Ramos (cell line): ENCODE measurements around the gene UST.
"Not testable (repeated sequence)": the region's sequence is repeated elsewhere in the genome, so short reads cannot be mapped to it uniquely, and the experiment has no call there.

ENCODE experiments used
- in situ Hi-C: fragments of 300-500 bp; cut with MboI; formaldehyde crosslinking; loops from one replicate; pipeline ENCODE4 v1.14.3; 2022; ENCODE audit warnings: low sequenced_read_pairs; ENCODE audit not compliant: unreplicated experiment

The UST gene

GRCh38 chr6:148764259-148765020 is 17.6 kb downstream of the UST start:
- in situ Hi-C loops = not testable (repeated sequence)

- in situ Hi-C loops = no loop called here
These were observed 19.3 kb downstream of the UST start for GRCh38 chr6:148765898-148766808.

GRCh38 chr6:148768646-148769270 is 21.9 kb downstream of the UST start:
- in situ Hi-C loops = no loop called here

- in situ Hi-C loops = no loop called here
These were observed 22.6 kb downstream of the UST start for GRCh38 chr6:148769304-148769968.

GRCh38 chr6:148770408-148771211 is 23.8 kb downstream of the UST start:
- in situ Hi-C loops = no loop called here

GRCh38 chr6:148771212-148771601 is 24.4 kb downstream of the UST start:
- in situ Hi-C loops = no loop called here

- in situ Hi-C loops = no loop called here
These were observed 25.2 kb downstream of the UST start for GRCh38 chr6:148771896-148772554.

- in situ Hi-C loops = no loop called here
These were observed 28.3 kb downstream of the UST start for GRCh38 chr6:148775161-148775560.

- in situ Hi-C loops = no loop called here
These were observed 29.8 kb downstream of the UST start for GRCh38 chr6:148776321-148777308.

GRCh38 chr6:148779142-148779562 is 32.3 kb downstream of the UST start:
- in situ Hi-C loops = no loop called here

GRCh38 chr6:148780423-148780822 is 33.6 kb downstream of the UST start:
- in situ Hi-C loops = not testable (repeated sequence)

- in situ Hi-C loops = no loop called here
These were observed 34.1 kb downstream of the UST start for GRCh38 chr6:148780918-148781436.

- in situ Hi-C loops = no loop called here
These were observed 43.1 kb downstream of the UST start for GRCh38 chr6:148789948-148790347.

GRCh38 chr6:148790404-148790803 is 43.6 kb downstream of the UST start:
- in situ Hi-C loops = no loop called here

- in situ Hi-C loops = no loop called here
These were observed 44.0 kb downstream of the UST start for GRCh38 chr6:148790817-148791216.

GRCh38 chr6:148791372-148791771 is 44.5 kb downstream of the UST start:
- in situ Hi-C loops = no loop called here

GRCh38 chr6:148793721-148794120 is 46.9 kb downstream of the UST start:
- in situ Hi-C loops = no loop called here

- in situ Hi-C loops = no loop called here
These were observed 48.0 kb downstream of the UST start for GRCh38 chr6:148794797-148795196.
